Left ventricle myocardium superior (tissue), 1 donor: Measurements from ENCODE around the gene SRCAP. TPM values are rescaled to one million over a fixed set of nuclear protein-coding genes. Genes with fewer than 3 reads are reported as not detected.
A peak's percentile ranks its signal among the peaks of the same experiment; 100 is the strongest.

ENCODE experiments used
- ATAC-seq: fragments of 200-7000 bp; cut with Tn5 transposase; one replicate; pipeline ENCODE4 v1.9.1; 2020; ENCODE audit warnings: mild to moderate bottlenecking, moderate library complexity
- DNase-seq: peaks from one replicate; pipeline ENCODE4 v3.0.0-alpha.2; 2020
- intact Hi-C: fragments of 100-400 bp; cut with micrococcal nuclease; formaldehyde crosslinking; loops from one replicate; pipeline ENCODE4 v1.11.0; 2022
- total RNA-seq: library from RNA; stranded (reverse); fragmentation: NEBNext Ultra II Directional; extraction: Animal tissue kit (Norgen Biotek cat#: 25700); gene quantifications from one replicate; pipeline ENCODE4 v1.2.1, GENCODE V29; 2021
- donor health status: DM: no; HTN: yes; CAD: no; lungs with severe emphysema.

SRCAP gene
- total RNA-seq, 1 donor from 2014 or later = 49.3 TPM

GRCh38 chr16:30723725-30724355, 24.9 kb downstream of the SRCAP start:
- ATAC-seq = peak; percentile 4
- DNase-seq = no peak
- intact Hi-C loops = no loop called here

DNA sequence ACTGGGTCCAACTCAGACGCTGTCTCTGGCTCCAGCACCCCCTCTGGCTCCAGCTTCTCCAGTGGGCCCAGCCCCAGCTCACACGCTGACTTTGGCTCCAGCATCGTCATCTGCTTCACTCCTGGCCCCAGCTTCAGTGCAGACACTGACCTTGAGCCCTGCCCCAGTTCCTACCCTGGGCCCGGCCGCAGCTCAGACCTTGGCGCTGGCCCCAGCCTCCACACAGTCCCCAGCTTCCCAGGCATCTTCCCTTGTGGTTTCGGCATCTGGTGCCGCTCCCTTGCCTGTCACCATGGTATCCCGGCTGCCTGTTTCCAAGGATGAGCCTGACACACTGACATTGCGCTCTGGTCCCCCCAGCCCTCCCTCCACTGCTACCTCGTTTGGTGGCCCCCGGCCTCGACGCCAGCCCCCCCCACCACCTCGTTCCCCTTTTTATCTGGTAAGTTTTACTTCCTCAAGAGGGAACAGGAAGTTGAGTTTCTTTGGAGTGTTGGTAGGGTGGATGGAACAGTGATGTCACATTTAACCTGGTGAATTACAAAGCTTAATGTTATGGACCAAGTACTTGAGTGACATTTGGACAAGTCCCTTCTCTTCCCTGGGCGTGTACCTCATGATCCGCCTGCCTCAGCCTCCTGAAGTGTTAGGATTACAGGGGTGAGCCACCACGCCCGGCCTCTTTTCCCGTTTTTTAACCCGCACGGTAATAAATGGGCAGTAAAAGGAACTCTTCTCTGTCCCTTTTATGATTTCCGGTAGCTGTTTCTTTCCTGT, 25.9 kb downstream of the SRCAP start:
- intact Hi-C loops = no loop called here
- DNase-seq (peak; percentile 66), ATAC-seq (peak; percentile 72)

DNA sequence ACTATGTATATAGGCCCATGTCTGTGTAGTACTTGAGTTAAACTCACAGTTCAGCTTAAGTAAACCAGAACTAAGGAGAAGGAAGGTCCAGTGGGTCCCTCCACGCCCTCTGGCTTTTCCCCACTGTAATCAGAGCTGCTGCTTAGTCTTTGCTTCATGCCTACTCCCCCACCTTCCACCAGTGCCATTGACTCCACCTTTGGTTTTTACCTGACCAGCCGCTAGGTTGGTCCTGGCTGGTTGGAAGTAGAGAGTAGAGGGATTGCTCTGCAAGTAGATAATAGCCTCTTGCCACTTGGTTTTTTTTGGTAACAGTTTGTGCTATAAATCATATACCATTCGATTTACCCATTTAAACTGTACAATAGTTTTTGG, 26.4 kb downstream of the SRCAP start:
- intact Hi-C loops = no loop called here
- DNase-seq (no peak), ATAC-seq (no peak)

DNA sequence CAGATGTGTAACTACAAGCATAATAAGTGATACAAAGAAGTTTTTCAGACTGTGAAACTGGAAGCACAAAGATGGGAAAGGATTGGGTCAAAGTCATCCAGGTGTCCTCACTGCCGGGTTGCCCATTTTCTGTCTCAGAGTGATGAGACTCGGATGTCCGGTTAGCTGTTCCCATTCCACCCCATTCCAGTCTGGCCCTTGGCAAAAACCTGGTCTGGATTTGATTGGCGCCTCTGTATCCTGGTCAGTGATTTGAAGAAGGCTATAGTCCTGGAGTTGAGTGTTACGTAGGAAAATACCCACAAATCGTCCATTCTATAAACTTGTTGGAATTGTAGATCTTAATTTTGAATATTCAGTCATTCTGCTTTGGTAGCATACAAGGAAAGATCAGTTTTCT, 29.4 kb downstream of the SRCAP start:
- ATAC-seq = no peak
- intact Hi-C loops = no loop called here
- no peak for DNase-seq

- DNase-seq (peak; percentile 46), ATAC-seq (peak; percentile 44)
- intact Hi-C loops = no loop called here
Observed at GRCh38 chr16:30728899-30729672, 30.1 kb downstream of the SRCAP start.

DNA sequence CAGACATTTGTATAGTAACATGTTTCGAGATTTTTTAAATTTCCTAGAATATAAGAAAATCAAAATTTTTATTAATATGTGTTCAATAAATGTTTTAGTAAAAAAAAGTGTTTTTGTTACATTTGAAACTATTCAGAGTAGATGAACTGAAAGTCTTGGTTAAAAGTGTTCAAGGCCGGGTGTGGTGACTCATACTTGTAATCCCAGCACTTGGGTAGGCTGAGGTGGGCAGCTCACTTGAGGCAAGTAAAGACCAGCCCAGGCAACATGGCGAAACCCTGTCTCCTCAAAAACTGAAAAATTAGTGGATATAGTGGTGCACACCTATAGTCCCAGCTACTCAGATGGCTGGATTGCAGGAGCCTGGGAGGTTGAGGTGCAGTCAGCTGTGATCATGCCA, 32.4 kb downstream of the SRCAP start:
- DNase-seq = no peak
- ATAC-seq = no peak
- intact Hi-C loops = no loop called here

DNA sequence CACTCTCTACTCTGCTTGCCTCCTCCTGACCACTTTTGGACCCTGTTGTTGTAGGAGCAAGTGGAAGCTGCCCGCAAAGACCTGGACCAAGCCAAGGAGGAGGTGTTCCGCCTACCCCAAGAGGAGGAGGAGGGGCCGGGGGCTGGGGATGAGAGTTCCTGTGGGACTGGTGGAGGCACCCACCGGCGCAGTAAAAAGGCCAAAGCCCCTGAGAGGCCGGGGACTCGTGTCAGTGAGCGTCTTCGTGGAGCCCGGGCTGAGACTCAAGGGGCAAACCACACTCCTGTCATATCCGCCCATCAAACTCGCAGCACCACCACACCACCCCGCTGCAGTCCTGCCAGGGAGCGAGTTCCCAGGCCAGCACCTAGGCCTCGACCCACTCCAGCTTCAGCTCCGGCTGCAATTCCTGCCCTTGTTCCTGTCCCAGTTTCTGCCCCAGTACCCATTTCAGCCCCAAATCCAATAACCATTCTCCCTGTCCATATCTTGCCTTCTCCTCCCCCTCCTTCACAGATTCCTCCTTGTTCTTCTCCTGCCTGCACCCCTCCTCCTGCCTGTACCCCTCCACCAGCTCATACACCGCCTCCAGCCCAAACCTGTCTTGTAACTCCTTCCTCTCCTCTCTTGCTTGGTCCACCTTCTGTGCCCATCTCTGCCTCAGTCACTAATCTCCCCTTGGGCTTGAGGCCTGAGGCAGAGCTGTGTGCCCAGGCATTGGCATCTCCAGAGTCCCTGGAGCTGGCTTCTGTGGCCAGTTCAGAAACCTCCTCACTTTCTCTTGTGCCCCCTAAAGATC, 38.2 kb downstream of the SRCAP start:
- ATAC-seq (no peak), DNase-seq (no peak)
- intact Hi-C loops = no loop called here

DNA sequence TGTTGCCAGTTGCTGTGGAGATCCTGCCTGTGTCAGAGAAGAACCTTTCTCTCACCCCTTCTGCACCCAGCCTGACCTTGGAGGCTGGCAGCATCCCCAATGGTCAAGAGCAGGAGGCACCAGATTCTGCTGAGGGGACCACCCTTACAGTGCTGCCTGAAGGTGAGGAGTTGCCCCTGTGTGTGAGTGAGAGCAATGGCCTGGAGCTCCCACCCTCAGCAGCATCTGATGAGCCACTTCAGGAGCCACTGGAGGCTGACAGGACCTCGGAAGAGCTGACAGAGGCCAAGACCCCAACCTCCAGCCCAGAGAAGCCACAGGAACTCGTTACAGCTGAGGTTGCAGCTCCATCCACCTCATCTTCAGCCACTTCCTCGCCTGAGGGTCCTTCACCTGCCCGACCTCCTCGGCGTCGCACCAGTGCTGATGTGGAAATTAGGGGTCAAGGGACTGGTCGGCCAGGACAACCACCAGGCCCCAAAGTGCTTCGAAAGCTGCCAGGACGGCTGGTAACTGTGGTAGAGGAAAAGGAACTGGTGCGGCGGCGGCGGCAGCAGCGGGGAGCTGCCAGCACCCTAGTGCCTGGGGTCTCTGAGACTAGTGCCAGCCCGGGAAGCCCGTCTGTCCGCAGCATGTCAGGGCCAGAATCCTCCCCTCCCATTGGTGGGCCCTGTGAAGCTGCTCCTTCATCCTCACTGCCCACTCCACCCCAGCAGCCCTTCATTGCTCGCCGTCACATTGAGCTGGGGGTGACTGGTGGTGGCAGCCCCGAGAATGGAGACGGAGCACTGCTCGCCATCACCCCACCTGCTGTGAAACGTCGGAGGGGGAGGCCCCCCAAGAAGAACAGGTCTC, 39.0 kb downstream of the SRCAP start:
- ATAC-seq = no peak
- no peak for DNase-seq
- intact Hi-C loops = no loop called here

- intact Hi-C loops = no loop called here
- no peak for ATAC-seq
- DNase-seq = no peak
Observed at GRCh38 chr16:30738984-30739951, 40.3 kb downstream of the SRCAP start.

DNA sequence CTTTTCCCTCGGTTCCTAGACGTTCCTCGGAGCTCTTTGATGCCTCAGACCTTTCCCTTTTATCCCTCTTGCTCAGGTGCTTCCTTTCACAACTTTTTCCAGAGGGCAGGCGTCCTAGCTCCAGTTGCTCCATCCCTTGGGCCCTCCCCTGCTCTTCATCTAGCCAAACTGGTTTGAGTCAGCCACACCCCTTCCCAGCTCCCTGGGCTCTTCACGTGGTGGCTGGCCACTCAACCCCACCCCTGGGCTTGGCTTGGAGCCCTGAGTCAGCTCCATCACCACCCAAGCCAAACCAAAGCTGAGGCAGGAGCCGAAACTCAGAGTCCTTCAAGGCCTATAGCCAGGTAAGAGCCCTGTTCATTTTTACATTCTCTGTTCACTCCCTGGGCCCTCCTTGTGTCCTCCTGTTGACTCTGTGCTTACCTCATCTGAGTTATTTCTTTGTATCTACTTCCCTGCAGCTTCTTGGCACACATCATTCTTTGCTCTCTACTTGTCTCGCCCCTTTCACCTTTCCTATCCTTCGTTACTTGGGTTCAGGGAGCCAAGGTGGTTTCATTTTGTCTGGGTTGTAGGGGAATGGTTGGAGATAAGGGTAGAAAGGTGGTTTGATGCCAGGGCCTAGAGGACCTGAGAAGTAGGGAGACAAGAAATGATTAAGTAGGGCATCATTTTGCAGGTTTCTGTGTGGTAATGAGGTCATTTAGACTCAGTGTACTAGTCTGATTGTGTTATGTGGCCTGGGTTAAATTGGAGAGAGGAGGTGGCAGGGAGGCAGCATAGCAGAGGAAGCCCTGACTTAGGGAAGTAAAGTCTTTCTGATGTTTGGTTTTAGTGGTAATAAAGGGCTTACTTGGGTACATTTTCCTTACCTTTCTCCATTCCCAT, 41.6 kb downstream of the SRCAP start:
- DNase-seq (peak; percentile 89), ATAC-seq (peak; percentile 80)

DNA sequence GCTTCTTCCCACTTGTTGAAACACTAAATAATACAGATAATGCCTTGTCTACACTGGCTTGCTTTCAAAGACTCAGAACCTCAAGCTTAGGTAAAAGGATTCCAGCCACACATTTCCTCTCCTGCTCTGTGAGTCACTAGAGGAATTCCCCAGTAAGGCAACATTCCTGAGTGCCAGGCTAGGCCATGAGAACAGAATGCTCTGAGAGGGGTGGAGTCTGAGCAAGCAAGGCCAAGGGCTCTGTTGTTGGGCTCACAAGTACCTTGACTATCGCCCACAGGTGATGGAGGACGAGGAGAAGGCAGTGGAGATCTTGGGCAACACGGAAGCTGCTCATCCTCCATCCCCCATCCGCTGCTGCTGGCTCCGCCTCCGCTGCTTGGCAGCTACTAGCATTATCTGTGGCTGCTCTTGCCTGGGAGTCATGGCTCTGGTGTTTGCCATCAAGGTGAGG, 42.5 kb downstream of the SRCAP start:
- intact Hi-C loops = no loop called here
- no peak for DNase-seq
- ATAC-seq = peak; percentile 3

More for the DNA sequence above, 41.6 kb downstream of the SRCAP start:
- intact Hi-C loops = no loop called here

GRCh38 chr16:30743716-30744115, 44.7 kb downstream of the SRCAP start:
- DNase-seq = peak; percentile 72
- peak; percentile 38 for ATAC-seq
- intact Hi-C loops = no loop called here

DNA sequence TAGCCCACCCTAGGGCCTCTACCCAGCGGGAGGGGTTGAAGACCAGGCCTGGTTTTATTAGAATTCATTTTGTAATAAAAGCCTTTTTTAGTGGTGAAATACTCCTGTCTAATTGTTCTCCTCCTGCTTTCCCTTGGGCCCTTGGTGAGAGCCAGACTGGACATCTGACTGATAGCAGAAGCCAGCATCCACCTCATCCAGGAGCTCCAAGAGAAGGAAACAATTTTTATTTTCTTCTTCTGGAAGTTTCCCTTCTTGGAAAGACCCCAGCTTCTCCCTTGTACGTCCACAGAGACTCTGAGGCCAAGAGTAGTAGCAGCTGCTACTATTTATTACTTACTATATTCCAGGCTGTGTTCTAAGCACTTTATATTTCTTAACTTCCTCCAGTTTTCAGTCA, 45.2 kb downstream of the SRCAP start:
- DNase-seq = no peak
- intact Hi-C loops = no loop called here
- peak; percentile 32 for ATAC-seq

DNA sequence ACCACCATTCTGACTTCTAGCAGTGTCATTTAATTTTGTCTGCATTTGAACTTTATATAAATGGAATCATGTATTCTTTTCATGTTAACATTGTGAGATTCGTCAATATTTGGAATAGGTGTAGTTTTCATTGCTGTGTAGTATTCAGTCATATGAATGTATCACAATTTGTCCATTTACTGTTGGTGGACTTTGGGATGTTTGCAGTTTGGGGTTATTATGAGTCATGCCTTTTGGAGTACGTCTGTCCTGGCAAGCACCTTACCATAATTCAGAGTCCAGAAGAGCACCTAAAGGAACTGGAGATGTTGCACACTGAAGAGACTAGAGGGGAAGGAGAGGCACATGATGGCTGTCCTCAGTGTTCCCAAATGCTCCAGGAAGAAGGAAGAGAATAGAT, 46.1 kb downstream of the SRCAP start:
- ATAC-seq (no peak), DNase-seq (no peak)
- intact Hi-C loops = no loop called here

DNA sequence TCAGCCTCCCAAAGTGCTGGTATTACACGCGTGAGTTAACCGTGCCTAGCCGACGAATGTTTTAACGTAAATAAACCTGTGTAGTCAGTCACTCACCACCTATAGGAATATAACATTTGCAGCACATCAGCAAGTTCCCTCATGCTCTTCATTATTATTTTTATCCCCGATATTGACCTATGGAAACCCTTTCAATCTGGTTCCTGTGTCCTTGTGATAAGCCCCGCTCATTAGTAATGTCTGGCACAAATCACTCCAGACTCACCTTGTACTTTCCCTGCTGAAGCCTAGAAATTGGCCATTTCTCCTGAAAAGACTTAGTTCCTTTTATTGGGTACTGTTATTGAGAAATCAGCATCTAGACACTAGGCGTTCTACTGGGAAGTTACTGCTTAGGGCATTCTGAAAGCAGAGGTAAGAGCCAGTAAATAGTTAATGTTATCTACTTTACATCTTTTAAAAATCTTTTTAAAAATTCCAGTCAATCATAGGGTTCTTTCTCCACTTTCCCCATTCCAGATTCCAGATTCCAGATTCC, 47.7 kb downstream of the SRCAP start:
- ATAC-seq = no peak
- DNase-seq = no peak
- intact Hi-C loops = no loop called here

DNA sequence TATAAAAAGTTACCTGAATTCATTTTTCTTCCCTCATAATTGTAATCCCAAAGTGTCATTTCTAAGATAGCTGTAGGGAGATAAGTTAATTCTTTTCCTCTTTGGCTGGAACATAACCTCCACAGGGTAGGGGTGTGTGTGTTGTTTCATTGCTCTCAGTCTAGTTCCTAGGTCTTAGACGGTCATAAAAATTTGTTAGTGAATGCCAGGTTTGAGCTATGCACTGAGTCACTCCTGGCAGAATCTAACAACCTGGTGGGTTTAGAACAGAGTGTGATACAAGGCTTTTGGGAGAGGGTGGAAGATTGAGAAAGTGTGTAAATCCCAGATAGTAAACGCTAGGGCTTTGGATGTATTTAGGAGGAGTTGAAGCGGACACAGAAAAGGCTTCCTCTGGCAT, 48.4 kb downstream of the SRCAP start:
- intact Hi-C loops = no loop called here
- ATAC-seq = no peak
- DNase-seq = no peak
